ENCODE data around the gene CSNK2A2. TPM values are rescaled to one million over a fixed set of nuclear protein-coding genes. Genes with fewer than 3 reads are reported as not detected.

CSNK2A2 gene
- polyA plus RNA-seq, 1 donor from 2014 or later: 36.7 TPM

DNA sequence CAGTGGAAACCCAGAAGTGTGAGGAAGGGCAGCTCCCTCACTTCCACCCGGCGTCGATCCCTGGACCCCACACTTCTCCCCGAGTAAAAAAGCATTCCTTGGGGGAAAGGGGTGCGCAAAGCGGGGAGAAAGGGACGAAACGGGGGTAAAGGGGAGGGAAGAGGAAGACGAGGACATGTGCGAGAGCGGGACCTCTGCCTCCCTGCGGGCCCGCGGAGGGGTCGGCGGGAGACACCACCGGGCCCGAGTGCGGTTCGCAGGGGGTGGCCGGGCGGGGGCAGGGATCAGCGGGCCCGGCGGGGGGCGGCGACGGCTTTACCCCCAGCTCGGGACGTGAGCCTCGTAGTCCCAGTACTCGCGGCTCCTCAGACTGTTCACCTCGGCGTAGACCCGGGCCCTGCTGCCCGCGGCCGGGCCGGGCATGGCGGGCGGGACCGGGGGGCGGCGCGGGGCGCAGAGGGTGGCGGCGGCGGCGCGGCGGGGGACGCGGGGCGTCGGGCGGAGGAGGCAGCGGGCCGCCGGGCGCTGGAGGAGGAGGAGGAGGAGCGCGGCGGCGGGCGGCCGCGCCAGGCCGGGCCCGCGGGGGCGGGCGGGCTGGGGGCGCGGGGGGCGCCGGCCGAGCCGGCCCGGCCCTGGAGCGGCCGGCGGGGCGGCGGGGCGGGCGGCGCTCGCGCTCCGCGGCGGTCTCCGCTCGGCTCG, 443 bp downstream of the CSNK2A2 start:
- Histone ChIP-seq H3K9me2 (ENCODE audit: insufficient read depth, low read length) (no peaks in the 10 kb centered on the region), H3K4me2 (ENCODE audit: low read length) (peak overlapping the region; percentile 68), H3K9me3 (ENCODE audit: low read length) (no peaks in the 10 kb centered on the region), H3K4me3 (ENCODE audit: low read length) (peak overlapping the region; percentile 88), H3K27ac (ENCODE audit: low read length) (no peak overlapping the region), H4K20me1 (ENCODE audit: insufficient read depth) (no peaks in the 10 kb centered on the region), H3K9ac (ENCODE audit: low read length) (peak overlapping the region; percentile 72), H3K36me3 (ENCODE audit: insufficient read depth, low read length) (peaks cover 3% of the 10 kb centered on the region), H3F3A (ENCODE audit: insufficient read depth, low read length, poor library complexity, severe bottlenecking) (no peaks in the 10 kb centered on the region), H3K27me3 (ENCODE audit: insufficient read depth, low read depth, low read length) (no peaks in the 10 kb centered on the region), H3K79me2 (replicated peaks; ENCODE audit: insufficient read depth, low read length) (peaks cover 14% of the 10 kb centered on the region), H2AFZ (ENCODE audit: low read depth, low read length) (no peak overlapping the region)
- no peak for TF ChIP-seq EP300 (conservative IDR thresholded peaks at IDR 0.05; ENCODE audit: poor library complexity, severe bottlenecking)
- TF ChIP-seq, protein P1, sequence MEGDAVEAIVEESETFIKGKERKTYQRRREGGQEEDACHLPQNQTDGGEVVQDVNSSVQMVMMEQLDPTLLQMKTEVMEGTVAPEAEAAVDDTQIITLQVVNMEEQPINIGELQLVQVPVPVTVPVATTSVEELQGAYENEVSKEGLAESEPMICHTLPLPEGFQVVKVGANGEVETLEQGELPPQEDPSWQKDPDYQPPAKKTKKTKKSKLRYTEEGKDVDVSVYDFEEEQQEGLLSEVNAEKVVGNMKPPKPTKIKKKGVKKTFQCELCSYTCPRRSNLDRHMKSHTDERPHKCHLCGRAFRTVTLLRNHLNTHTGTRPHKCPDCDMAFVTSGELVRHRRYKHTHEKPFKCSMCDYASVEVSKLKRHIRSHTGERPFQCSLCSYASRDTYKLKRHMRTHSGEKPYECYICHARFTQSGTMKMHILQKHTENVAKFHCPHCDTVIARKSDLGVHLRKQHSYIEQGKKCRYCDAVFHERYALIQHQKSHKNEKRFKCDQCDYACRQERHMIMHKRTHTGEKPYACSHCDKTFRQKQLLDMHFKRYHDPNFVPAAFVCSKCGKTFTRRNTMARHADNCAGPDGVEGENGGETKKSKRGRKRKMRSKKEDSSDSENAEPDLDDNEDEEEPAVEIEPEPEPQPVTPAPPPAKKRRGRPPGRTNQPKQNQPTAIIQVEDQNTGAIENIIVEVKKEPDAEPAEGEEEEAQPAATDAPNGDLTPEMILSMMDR (IDR thresholded peaks at IDR 0.05; ENCODE audit: poor library complexity, severe bottlenecking): peak; percentile 13
- TF ChIP-seq SMC3 (conservative IDR thresholded peaks at IDR 0.05; ENCODE audit: poor library complexity): peak; percentile 31
- TF ChIP-seq MXI1 (conservative IDR thresholded peaks at IDR 0.05; ENCODE audit: poor library complexity, severe bottlenecking): no peak
- TF ChIP-seq POLR2AphosphoS5 (IDR thresholded peaks at IDR 0.05): no peak
- TF ChIP-seq, protein P2, sequence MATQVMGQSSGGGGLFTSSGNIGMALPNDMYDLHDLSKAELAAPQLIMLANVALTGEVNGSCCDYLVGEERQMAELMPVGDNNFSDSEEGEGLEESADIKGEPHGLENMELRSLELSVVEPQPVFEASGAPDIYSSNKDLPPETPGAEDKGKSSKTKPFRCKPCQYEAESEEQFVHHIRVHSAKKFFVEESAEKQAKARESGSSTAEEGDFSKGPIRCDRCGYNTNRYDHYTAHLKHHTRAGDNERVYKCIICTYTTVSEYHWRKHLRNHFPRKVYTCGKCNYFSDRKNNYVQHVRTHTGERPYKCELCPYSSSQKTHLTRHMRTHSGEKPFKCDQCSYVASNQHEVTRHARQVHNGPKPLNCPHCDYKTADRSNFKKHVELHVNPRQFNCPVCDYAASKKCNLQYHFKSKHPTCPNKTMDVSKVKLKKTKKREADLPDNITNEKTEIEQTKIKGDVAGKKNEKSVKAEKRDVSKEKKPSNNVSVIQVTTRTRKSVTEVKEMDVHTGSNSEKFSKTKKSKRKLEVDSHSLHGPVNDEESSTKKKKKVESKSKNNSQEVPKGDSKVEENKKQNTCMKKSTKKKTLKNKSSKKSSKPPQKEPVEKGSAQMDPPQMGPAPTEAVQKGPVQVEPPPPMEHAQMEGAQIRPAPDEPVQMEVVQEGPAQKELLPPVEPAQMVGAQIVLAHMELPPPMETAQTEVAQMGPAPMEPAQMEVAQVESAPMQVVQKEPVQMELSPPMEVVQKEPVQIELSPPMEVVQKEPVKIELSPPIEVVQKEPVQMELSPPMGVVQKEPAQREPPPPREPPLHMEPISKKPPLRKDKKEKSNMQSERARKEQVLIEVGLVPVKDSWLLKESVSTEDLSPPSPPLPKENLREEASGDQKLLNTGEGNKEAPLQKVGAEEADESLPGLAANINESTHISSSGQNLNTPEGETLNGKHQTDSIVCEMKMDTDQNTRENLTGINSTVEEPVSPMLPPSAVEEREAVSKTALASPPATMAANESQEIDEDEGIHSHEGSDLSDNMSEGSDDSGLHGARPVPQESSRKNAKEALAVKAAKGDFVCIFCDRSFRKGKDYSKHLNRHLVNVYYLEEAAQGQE (IDR thresholded peaks at IDR 0.05; ENCODE audit: borderline replicate concordance): no peak
- no peak for TF ChIP-seq EZH2 (IDR thresholded peaks at IDR 0.05; ENCODE audit: borderline replicate concordance, insufficient read depth, low read length, poor library complexity, severe bottlenecking)
- no peak for TF ChIP-seq RAD21 (conservative IDR thresholded peaks at IDR 0.05)
- no peak for TF ChIP-seq TAF1 (IDR thresholded peaks at IDR 0.05; ENCODE audit: low read depth)

DNA sequence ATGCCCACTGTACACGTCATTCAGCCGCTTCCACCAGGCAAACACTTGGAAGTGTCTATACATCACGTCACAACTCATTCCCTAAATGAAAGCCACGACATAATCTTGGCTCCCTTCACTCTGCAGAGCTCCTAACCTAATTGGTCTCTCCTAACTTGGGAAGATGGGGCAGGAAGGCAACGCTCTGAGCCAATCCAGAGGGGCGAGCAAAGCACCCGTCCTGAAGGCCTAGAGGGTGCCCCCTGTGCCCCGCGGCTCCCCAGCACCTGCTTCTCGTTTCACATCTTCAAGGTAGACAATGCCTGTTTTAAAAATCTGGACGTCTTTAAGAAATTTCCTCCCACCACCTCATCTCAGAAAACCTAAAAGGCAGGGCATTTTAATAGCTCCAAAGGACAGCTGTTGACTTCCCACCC, 1.0 kb downstream of the CSNK2A2 start:
- TF ChIP-seq MXI1 (conservative IDR thresholded peaks at IDR 0.05; ENCODE audit: poor library complexity, severe bottlenecking): no peak
- TF ChIP-seq EZH2 (IDR thresholded peaks at IDR 0.05; ENCODE audit: borderline replicate concordance, insufficient read depth, low read length, poor library complexity, severe bottlenecking): no peak
- TF ChIP-seq TAF1 (IDR thresholded peaks at IDR 0.05; ENCODE audit: low read depth): no peak
- TF ChIP-seq SMC3 (conservative IDR thresholded peaks at IDR 0.05; ENCODE audit: poor library complexity): no peak
- TF ChIP-seq, protein P2 (IDR thresholded peaks at IDR 0.05; ENCODE audit: borderline replicate concordance): no peak
- TF ChIP-seq POLR2AphosphoS5 (IDR thresholded peaks at IDR 0.05): no peak
- Histone ChIP-seq H3K27ac (ENCODE audit: low read length) (no peak overlapping the region), H3K4me3 (ENCODE audit: low read length) (peak overlapping the region; percentile 88), H2AFZ (ENCODE audit: low read depth, low read length) (no peak overlapping the region), H3K27me3 (ENCODE audit: insufficient read depth, low read depth, low read length) (no peaks in the 10 kb centered on the region), H3K9ac (ENCODE audit: low read length) (peak overlapping the region; percentile 72), H4K20me1 (ENCODE audit: insufficient read depth) (no peaks in the 10 kb centered on the region), H3F3A (ENCODE audit: insufficient read depth, low read length, poor library complexity, severe bottlenecking) (no peaks in the 10 kb centered on the region), H3K4me2 (ENCODE audit: low read length) (peak overlapping the region; percentile 68), H3K36me3 (ENCODE audit: insufficient read depth, low read length) (peaks cover 3% of the 10 kb centered on the region), H3K9me2 (ENCODE audit: insufficient read depth, low read length) (no peaks in the 10 kb centered on the region), H3K79me2 (replicated peaks; ENCODE audit: insufficient read depth, low read length) (peaks cover 20% of the 10 kb centered on the region), H3K9me3 (ENCODE audit: low read length) (no peaks in the 10 kb centered on the region)

Measured in neural cell (in vitro differentiated cells).